Erythroblast (primary cell): ENCODE data around the gene C3.

ENCODE experiments used
- GATA1 ChIP-seq: IDR thresholded peaks from 2 replicates; pipeline ENCODE4 v1.6.1; 2011; ENCODE audit warnings: low read depth, mild to moderate bottlenecking, control low read depth, low read length, moderate library complexity
- POLR2A ChIP-seq: IDR thresholded peaks from 2 replicates; pipeline ENCODE4 v1.6.1; 2011; ENCODE audit warnings: mild to moderate bottlenecking, low read length

GRCh38 chr19:6750062-6750461 is 29.6 kb upstream of the C3 start:
- TF ChIP-seq POLR2A: no peak
- TF ChIP-seq GATA1: no peak
